Nephron progenitor cell (in vitro differentiated cells): ENCODE data around the gene MS4A5.

Source experiments
- DNase-seq: peaks from one replicate; pipeline ENCODE4 v3.0.0; 2021
- H3K27ac Mint-ChIP-seq: 2 replicates; pipeline ENCODE4 v1.8.0; 2021; ENCODE audit warnings: mild to moderate bottlenecking, moderate library complexity, mixed read lengths
- H3K27me3 Mint-ChIP-seq: 2 replicates; pipeline ENCODE4 v1.8.0; 2021; ENCODE audit warnings: mild to moderate bottlenecking, low read depth, mixed read lengths; ENCODE audit not compliant: poor library complexity
- H3K36me3 Mint-ChIP-seq: 2 replicates; pipeline ENCODE4 v1.8.0; 2021; ENCODE audit warnings: low read depth, mixed read lengths
- H3K4me1 Mint-ChIP-seq: 2 replicates; pipeline ENCODE4 v1.8.0; 2021; ENCODE audit warnings: mixed read lengths
- H3K4me3 Mint-ChIP-seq: 2 replicates; pipeline ENCODE4 v1.8.0; 2021; ENCODE audit warnings: mild to moderate bottlenecking, moderate library complexity, mixed read lengths
- H3K9me3 Mint-ChIP-seq: 2 replicates; pipeline ENCODE4 v1.8.0; 2021; ENCODE audit warnings: mild to moderate bottlenecking, moderate library complexity, mixed read lengths
- CTCF ChIP-seq: fragments of 200-600 bp; sonication (generic); IDR thresholded peaks from 2 replicates; pipeline ENCODE4 v1.5.0; 2021; ENCODE audit warnings: antibody characterized with exemption

Gene MS4A5

GRCh38 chr11:60482361-60482760 is 53.0 kb downstream of the MS4A5 start:
- Mint-ChIP-seq H3K9me3 (no peaks in the 10 kb centered on the region), H3K4me3 (no peak overlapping the region), H3K36me3 (no peaks in the 10 kb centered on the region), H3K27me3 (peaks cover 6% of the 10 kb centered on the region), H3K4me1 (no peaks in the 10 kb centered on the region), H3K27ac (no peak overlapping the region)
- no peak for DNase-seq
- TF ChIP-seq CTCF = no peak

- H3K27ac Mint-ChIP-seq = peak overlapping the region; percentile 60
- TF ChIP-seq CTCF = peak; percentile 48
- no peaks in the 10 kb centered on the region for H3K9me3 Mint-ChIP-seq
- H3K4me3 Mint-ChIP-seq = no peak overlapping the region
- peaks cover 9% of the 10 kb centered on the region for H3K27me3 Mint-ChIP-seq
- peak; percentile 19 for DNase-seq
- no peaks in the 10 kb centered on the region for H3K36me3 Mint-ChIP-seq
- H3K4me1 Mint-ChIP-seq = no peaks in the 10 kb centered on the region
Measured at GRCh38 chr11:60485987-60486386, 56.6 kb downstream of the MS4A5 start.

- H3K4me1 Mint-ChIP-seq = no peaks in the 10 kb centered on the region
- peaks cover 3% of the 10 kb centered on the region for H3K27me3 Mint-ChIP-seq
- no peak within 1 kb of the TSS for H3K27ac Mint-ChIP-seq
- no peaks in the 10 kb centered on the region for H3K36me3 Mint-ChIP-seq
- no peak within 1 kb of the TSS for H3K4me3 Mint-ChIP-seq
- no peaks in the 10 kb centered on the region for H3K9me3 Mint-ChIP-seq
- TF ChIP-seq CTCF = no peak
- DNase-seq = no peak
Measured at GRCh38 chr11:60492488-60493009, 63.2 kb downstream of the MS4A5 start, which contains the start of gene MS4A12. TSS of gene MS4A12 (plus strand) at chr11:60492778. CDS start at chr11:60497319, 4,541 bp downstream.

- TF ChIP-seq CTCF = no peak
- Mint-ChIP-seq H3K4me1 (peaks cover 2% of the 10 kb centered on the region), H3K9me3 (no peaks in the 10 kb centered on the region), H3K4me3 (no peak overlapping the region), H3K36me3 (no peaks in the 10 kb centered on the region), H3K27ac (no peak overlapping the region), H3K27me3 (no peaks in the 10 kb centered on the region)
- no peak for DNase-seq
Measured at GRCh38 chr11:60493454-60493853, 64.1 kb downstream of the MS4A5 start.
